Lower leg skin (tissue), 3 donors: ENCODE measurements around the gene SYCP2.

Source experiments
- POLR2A ChIP-seq, 2 donors: fragments of 450-650 bp; IDR thresholded peaks; one replicate each; pipeline ENCODE4 v1.6.1; 2016 to 2017; ENCODE audit warnings: antibody characterized with exemption in 2 of 2, mild to moderate bottlenecking in 1 of 2, moderate library complexity in 1 of 2
- TF ChIP-seq, protein P1 (sequence below), 3 donors: fragments of 450-650 bp; IDR thresholded peaks; one replicate each; pipeline ENCODE4 v1.5.1; 2016; ENCODE audit warnings: antibody characterized with exemption in 3 of 3, mild to moderate bottlenecking in 3 of 3, moderate library complexity in 2 of 3

DNA sequence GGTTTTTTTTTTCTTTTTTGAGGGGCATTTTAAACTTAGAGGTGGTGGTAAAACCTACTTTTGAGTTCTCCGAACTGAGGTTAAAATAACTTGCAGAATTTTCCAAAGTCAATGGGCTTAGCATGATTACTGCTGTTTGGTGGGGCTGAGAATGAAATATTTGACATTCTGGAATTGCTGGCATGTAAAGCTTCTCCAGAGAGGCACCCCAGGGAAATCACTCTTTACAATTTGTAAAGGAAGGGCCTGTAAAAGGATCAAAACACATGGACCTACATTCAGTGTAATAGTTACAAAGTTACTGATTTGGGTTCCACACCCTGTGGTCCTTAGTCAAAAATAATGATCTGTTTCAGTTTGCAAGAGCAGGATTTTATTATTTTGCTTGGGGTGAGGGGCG lies 12.3 kb upstream of the SYCP2 start:
- TF ChIP-seq, protein P1, sequence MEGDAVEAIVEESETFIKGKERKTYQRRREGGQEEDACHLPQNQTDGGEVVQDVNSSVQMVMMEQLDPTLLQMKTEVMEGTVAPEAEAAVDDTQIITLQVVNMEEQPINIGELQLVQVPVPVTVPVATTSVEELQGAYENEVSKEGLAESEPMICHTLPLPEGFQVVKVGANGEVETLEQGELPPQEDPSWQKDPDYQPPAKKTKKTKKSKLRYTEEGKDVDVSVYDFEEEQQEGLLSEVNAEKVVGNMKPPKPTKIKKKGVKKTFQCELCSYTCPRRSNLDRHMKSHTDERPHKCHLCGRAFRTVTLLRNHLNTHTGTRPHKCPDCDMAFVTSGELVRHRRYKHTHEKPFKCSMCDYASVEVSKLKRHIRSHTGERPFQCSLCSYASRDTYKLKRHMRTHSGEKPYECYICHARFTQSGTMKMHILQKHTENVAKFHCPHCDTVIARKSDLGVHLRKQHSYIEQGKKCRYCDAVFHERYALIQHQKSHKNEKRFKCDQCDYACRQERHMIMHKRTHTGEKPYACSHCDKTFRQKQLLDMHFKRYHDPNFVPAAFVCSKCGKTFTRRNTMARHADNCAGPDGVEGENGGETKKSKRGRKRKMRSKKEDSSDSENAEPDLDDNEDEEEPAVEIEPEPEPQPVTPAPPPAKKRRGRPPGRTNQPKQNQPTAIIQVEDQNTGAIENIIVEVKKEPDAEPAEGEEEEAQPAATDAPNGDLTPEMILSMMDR (IDR thresholded peaks at IDR 0.05), result no peak
- no peak for TF ChIP-seq POLR2A (IDR thresholded peaks at IDR 0.05)
